Head of caudate nucleus (tissue), 42 donors: Measurements from ENCODE around the gene RAB3IL1.
A peak's percentile ranks its signal among the peaks of the same experiment; 100 is the strongest.

Experiments used
- DNase-seq, 42 donors: peaks; one replicate each; pipeline versions ENCODE4 v3.0.0 to v3.0.0-alpha.2; 2020 to 2021; ENCODE audit warnings: mixed read lengths in 7 of 42
- intact Hi-C: fragments of 100-400 bp; cut with DNase I; formaldehyde crosslinking; loops from one replicate; pipeline ENCODE4 v1.15.0; 2022

RAB3IL1 gene

DNA sequence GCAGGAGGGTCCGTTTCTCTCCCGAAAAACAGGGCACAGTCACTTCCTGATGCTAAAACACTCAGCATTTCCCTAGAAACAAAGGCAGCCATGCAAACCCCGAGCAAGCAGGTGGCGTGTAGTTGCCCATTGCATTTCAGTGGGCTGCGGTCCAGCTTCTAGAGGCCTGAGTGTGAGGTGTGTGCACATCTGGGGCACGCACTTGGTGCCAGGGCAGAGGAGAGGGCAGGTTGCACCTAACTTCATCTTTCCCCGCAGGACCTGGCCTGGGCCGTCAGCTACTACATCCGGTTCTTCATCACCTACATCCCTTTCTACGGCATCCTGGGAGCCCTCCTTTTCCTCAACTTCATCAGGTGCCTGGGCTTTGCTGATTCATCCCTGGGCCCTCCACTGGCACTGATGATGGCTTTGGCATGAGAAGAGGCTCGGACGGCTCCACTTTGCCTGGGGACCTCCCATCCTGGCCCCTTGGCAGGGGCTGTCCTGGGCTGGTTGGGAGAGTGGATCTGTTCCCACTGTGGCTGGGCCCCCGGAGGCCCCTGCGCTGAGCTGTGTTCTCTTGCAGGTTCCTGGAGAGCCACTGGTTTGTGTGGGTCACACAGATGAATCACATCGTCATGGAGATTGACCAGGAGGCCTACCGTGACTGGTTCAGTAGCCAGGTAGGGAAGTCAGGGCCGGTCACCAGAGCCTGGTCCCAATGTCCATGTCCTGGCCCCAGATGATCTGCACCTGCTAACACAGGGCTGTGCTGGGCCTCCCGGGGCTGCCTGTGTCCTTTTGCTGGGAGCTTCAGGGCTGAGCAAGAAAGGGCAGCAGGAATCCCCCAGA is 54.4 kb downstream of the RAB3IL1 start:
- DNase-seq, result no peak
- intact Hi-C loops, result no loop called here

DNA sequence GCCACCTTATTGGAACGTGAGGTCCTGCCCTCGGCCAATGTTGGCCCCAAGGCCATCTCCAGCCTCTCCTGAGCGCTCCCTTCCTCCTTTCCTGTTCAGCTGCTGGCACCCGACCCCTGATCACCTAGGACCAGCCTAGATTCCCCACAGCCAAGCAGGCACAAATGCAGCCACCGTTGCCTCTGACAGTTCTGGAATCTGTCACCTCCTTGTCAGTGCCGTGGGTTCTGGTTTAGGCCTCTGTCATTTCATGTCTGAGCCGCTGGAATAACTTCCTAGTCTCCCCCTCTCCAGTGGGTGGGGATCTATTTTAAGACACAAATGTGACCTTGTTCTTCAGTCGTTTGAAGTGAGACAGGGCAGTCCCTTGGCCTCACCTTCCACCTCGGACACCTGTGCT is 55.7 kb downstream of the RAB3IL1 start:
- no peak for DNase-seq
- intact Hi-C loops, result no loop called here

DNA sequence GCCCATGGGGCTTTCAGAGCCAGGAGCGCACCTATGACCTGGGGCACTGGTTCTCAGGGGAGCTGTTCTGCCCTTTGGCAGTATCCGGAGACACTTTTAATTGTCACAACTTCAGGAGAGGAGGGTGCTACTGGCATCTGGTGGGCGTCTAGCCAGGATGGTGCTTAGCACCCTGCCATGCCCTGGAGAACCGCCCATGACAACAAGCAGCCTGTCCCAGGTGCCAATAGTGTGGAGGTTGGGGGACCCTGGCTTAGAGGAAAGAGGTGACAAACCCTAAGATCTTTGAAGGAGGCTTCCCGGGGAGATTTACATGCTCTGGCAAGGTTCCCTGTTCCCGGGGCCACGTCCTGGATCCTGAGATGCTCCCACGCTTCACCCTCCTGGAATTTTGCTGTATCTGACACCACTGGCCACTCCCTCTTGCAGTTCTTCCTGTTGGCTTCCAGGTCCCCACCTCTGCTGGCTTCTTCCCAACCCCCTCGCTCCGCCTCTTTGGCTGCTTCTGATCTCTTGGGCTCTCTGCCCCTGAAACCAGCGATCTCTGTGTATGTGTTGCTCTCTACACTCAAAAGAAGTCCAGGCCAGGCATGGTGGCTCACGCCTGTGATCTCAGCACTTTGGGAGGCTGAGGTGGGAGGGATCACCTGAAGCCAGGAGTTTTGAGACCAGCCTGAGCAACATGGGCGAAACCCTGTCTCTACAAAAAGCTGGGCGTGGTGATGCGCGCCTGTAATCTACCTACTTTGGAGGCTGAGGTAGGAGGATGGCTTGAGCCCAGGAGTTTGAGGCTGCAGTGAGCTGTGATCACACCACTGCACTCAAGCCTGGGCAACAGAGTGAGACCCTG is 57.1 kb downstream of the RAB3IL1 start:
- no peak for DNase-seq

DNA sequence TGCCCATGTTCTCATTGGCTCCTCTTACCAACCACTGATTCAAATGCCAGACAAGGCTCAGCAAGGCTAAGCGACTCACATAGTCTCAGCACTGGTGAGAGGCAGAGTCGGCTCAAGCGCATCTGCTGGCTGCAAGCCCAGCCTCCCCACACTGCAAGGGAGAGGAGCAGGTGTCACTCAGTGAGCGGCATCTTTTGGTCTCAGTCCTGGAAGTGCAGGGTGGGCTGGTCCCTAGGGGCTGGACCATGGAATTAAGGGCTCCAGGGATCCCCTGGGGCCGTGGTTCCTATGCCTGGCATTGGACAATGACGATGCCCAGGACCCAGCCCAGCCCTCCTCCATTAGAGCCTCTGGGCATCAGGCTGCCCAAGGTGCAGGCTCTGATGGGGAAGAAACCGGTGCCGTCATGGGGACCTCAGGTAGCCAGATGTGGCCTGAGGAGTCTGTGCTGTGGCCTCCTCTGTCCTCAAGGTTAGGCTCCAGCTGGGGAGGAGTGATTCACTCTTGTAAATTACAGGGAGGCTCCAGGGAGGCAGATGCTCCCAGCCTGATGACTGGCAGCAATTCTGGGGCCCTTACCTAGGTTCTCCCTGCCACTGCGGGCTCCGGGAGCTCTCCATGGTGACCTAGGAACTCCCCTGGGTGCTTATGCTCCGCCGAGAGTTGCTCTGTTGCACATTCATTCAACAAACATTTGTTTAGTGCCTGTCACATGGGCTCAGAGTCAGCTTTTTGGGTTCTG is 61.3 kb downstream of the RAB3IL1 start:
- intact Hi-C loops, result no loop called here
- peak in 1 of 42 donors; percentile 45 for DNase-seq

More for the DNA sequence above, 57.1 kb downstream of the RAB3IL1 start:
- intact Hi-C loops, result no loop called here

DNA sequence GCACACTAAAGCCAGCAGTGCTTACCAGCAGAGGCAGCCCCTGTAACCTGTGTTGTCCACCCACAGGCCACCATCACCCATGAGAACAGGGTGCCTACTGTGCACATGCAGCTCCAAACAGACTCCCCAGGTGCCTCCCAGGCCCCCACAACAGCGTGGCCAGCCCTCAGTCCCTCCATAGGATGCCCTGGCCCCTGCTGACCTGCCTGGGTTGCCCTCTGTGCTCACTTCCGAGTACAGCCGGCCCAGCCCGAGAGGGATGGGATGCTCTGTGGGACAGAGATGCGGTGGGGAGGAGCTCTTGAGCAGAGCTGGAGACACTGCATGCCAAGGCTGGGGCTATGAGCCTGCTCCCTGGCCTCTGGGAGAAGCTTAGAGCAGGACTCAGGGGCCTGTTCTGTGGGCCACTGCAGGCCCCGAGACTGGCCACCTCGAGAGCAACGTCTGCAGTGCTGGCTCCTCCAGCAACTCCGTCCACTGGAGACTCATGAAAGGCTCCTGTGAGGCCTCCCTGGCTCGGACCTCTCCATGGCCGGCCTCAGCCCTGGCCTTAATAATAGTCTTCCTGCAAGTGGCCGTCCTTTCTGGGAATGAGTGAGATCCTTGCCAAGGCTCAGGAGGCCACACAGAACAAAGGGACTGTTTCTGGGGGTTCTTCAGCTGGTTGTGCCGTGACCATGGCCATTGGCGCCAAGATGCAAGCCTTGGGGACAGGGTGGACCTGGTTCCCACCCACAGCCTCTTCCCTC is 62.2 kb downstream of the RAB3IL1 start:
- peak in 12 of 42 donors; percentile 33 to 78 (median 56) for DNase-seq
- intact Hi-C loops, result no loop called here

DNA sequence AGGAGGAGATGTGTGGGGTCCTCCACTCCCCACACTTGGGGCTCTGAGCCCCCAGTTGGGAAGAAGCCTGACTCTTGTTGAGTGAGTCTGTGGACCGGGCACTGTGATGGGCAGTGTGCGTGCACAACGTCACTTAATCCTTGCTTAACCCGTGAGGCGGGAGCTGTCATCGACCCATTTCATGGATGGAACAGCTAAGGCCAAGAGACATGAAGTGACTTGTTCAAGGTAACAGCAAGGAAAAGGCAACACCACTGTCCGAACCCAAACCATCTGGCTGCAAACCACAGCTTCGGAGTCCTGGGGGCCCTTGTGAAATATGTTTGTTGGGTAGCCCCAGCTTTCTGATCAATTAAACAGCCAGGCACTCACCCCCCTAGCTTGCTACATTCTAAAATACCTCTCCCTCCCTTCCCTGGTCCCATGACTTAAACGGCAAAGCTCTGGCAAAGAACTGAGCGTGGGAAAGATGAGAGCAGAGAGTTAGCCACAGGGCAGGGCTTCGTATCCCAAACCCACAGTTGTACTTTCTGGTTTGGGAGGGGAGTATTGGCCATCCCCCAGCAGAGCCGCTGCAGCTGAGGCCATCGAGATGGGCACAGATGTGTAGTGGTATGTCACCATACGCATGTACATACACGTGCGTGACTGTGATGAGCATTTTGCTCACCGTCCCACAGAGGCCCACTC is 63.0 kb downstream of the RAB3IL1 start:
- no peak for DNase-seq
- intact Hi-C loops, result no loop called here

DNA sequence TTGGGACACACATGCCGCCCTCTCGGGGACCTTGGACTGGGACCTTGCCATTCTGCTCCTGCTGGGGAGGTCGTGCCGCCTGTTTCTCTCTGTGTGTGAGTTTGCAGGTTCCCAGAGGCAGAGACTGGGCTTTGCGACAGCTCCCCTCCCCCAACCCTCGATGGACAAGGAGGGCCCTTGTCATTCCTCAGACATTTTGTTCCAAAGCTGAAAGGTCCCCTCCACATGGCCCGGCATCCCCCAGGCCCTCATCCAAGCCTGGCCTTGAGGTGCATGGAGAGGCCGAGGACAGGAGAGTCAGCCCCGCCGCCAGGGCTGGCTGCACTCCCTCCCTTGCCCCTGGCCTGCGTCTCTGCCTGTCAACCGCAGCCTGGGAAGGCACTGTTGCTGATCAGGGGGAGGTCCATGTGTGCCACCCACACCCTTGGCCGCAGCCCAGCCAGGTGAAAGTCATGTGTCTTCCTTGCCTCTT is 63.6 kb downstream of the RAB3IL1 start:
- intact Hi-C loops, result no loop called here
- DNase-seq, result peak in 35 of 42 donors; percentile 22 to 81 (median 56)

DNA sequence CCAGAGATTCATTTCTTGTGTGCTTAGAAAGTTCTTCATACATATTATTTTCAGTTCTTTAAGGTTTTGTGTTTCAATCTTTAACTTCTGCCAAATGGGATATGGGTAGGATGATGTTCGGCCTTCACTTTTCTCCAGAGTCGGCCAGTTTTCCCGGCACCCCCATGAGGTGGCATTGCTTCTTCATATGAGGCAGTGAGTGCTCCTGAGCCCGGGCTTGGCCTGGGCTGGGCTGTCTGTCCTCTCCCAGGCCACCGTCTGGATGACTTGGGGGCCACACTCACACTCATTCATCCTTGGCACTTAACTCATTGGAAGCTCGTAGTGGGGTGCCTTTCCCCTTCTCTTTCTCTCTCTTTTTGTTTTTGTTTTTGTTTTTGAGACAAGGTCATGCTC is 65.5 kb downstream of the RAB3IL1 start:
- no peak for DNase-seq
- intact Hi-C loops, result no loop called here

DNA sequence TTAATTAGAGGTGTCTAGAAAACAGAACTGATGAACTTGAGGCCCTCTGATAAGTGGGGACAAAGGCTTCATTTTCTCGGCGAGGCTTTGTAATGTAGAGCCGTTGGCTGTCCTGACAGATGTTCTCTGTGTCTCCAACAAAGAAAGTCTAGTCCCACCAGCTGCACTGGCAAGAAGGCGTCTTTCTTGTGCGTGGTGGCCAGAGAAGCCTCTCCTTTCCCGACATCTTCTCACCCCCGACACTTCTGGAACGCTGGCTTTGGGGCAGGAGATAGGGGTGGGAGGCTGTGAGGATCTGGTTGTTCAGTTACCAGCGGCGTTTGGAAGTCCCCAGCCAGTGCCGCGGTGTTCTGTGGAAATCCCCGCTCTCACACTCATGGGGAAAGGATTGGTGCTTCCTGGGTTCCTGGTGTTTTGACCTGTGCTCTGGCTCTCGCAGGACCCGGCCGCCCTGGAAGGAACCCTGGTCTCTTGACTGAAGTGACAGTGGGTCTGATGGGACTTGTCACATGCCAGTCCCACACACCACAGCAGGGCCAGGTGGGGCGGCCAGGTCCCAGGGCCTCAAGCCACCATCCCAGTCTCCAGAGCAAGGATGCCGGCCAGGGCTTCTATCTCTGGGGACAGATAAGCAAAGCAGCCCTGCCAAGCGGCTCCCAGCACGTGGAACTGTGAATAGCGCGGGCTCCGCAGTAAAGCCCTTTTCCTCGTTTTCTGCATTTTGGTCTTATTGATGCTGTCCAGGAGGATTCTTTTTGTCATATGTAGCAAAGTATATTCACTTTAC is 66.1 kb downstream of the RAB3IL1 start:
- DNase-seq, result peak in 26 of 42 donors; percentile 22 to 76 (median 46)
- intact Hi-C loops, result no loop called here

DNA sequence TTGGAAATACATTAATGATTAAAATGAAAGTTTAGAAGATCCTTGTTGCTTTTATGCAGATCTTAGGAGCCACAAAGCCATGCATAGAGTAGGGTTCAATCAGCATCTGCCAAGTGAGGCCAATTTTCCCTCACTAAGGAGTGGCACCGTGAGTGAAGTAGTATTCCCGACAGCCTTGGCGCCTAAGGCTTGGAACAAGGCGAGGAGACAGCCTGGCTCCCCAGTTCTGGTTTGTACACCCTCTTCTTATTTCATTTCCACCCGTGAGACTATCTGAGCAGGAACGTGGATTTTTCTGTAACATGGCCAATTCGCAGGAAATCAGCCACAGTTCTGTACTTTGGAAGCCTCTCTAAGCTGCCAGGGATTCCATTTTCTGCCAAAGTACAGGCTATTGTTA is 66.7 kb downstream of the RAB3IL1 start:
- intact Hi-C loops, result no loop called here
- DNase-seq, result peak in 7 of 42 donors; percentile 26 to 61 (median 47)

DNA sequence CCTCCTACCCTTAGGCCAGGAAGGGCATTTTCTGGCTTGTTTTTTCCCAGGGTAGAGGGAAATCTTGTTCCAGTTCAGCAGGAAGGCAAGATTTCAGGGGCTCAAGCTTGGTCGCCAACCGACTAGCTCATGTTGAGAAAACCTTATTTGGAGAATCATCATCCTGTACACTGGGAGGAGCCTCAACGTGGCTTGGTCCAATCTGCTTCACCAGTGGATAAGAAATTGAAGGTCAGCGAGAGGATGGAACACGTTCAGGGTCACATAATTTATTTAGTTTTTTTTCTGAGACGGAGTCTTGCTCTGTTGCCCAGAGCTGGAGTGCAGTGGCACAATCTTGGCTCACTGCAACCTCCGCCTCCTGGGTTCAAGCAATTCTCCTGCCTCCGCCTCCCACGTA is 68.7 kb downstream of the RAB3IL1 start:
- no peak for DNase-seq
- intact Hi-C loops, result no loop called here

DNA sequence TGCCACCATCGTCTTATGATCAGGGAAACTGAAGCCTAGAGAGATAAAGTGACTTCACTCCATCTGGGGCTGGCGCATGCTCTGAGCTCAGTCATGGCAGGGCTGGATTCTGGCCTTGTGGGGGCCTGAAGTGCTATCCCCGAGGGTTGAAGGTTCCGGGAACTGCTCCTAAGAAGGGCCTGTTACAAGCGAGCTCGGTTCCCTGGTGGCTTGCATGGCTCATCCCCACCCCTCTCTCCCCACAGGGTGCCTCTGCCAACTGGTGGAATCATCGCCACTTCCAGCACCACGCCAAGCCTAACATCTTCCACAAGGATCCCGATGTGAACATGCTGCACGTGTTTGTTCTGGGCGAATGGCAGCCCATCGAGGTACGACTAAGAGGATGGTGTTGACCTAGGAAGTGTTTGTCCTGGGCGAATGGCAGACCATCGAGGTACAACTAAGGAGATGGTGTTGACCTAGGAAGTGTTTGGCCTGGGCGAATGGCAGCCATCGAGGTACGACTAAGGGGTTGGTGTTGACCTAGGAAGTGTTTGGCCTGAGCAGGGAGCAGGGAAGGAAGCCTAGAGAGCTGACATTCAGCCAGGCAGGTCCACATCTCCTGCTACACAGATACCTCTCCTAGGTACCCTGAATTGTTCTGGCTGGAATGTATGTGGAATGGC is 69.3 kb downstream of the RAB3IL1 start:
- intact Hi-C loops, result no loop called here
- DNase-seq, result no peak
